ENCODE data around the gene KAT2A. TPM values are rescaled to one million over a fixed set of nuclear protein-coding genes. Genes with fewer than 3 reads are reported as not detected.

The KAT2A gene
- total RNA-seq, 1 donor from 2014 or later, result 45.3 TPM

DNA sequence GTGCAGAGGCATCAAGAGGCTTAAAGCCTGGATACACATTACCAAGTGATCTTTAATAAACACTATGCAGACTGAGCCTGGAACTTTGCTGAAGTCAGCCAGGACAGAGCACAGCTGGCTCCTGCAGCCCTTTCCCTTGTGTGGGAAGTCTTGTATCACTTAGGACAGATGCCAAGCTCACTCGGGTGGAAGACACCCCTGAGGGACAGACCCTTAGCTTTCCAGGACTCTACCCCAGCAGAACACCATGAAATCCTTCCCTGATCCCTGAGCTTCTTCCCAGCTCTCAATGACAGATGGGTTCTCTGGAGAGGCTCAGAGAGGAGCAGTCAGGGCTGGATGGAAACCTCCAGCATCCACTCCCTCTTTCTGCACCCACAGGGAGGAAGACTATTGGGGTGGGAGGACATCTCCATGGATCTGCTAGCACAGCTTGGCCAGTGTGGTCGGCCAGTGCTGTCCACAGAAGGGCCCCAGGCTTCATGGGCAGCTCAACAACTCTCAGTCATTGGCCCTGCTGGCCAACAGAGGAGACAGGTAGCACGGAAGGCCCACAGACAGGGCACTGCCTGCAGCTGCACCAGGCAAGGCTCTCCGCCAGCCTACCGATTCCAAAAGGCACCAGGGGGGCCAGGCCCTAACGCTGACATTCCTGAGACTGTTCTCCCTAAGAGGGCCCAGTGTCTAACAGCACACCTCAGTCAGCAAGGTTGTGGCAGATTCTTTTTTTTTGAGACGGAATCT is 17.8 kb upstream of the KAT2A start:
- Histone ChIP-seq H3K4me3 (no peak overlapping the region), H3K9me3 (no peaks in the 10 kb centered on the region), H3K27me3 (no peaks in the 10 kb centered on the region), H3K4me1 (peaks cover 69% of the 10 kb centered on the region), H3K27ac (peak overlapping the region; percentile 42), H3K36me3 (peaks cover 39% of the 10 kb centered on the region)
- TF ChIP-seq, protein P1, sequence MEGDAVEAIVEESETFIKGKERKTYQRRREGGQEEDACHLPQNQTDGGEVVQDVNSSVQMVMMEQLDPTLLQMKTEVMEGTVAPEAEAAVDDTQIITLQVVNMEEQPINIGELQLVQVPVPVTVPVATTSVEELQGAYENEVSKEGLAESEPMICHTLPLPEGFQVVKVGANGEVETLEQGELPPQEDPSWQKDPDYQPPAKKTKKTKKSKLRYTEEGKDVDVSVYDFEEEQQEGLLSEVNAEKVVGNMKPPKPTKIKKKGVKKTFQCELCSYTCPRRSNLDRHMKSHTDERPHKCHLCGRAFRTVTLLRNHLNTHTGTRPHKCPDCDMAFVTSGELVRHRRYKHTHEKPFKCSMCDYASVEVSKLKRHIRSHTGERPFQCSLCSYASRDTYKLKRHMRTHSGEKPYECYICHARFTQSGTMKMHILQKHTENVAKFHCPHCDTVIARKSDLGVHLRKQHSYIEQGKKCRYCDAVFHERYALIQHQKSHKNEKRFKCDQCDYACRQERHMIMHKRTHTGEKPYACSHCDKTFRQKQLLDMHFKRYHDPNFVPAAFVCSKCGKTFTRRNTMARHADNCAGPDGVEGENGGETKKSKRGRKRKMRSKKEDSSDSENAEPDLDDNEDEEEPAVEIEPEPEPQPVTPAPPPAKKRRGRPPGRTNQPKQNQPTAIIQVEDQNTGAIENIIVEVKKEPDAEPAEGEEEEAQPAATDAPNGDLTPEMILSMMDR (IDR thresholded peaks at IDR 0.05), result no peak
- ATAC-seq, result no peak
- DNase-seq, result no peak
- intact Hi-C loops (cut with DNase I), result no loop called here

DNA sequence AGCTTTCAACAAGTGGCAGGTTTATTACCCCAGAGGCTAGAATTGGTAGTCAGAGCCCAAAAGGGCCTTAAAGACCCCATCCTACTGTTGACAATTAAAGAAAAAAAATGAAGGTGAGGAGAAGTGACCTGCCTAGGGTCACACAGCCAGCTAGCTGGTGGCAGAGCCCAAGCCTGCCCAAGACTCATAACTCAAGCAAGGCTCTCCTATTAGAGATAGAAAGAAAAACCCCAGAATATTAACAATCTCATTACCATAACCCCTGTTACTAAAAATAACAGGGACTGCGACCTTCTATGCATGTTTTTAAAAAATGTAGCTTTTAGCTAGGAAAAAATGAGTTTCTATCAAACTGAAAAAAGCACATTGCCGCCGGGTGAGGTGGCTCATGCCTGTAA is 15.5 kb upstream of the KAT2A start:
- no peaks in the 10 kb centered on the region for H3K9me3 ChIP-seq

DNA sequence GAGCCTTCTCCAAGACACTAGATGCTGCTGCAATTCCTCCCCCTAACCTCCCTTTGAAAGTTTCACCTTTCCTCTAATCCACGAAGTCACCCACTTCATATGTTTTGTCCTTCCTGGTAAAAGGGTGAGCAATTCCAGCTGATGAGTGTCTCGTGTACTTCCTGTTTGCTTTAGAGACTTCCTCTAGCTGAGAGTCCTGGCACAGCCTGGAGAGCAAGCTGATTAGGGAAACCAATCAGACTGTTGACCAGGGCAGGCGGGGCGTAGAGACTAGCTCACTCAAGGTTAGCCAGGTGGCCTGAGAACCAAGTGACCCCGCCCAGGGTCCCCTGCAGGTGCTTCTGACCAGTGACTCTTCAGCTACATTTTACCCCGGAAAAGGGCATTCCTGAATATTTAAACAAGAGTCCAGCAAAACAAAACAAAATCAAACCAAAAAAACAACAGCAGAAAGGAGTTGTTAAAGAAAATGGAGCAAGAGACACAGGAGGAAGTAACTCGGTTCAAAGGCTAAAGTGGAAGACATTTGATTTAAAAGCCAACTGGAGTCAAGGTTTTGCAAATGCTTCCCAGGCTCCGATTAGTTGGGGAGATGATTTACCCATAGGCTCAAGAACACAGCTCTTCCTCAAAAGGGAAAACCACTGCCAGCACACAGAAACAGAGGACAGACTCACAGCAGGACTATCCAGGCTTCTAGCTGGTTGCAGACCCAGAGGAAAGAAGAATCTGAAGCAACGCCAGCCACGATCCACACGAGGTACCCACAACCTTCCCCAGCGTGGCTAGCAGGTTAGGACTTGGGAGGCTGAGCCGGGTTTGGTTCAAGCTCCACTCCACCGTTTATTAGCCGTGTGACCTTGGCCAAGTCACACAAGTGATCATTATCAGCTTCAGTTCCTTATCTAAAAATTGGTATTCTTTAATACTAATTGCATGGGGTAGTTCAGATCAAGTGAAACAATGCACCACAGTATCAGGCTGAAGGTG is 14.8 kb upstream of the KAT2A start:
- TF ChIP-seq, protein P1 (IDR thresholded peaks at IDR 0.05), result no peak
- Histone ChIP-seq H3K36me3 (peaks cover 13% of the 10 kb centered on the region), H3K27ac (peak overlapping the region; percentile 80), H3K9me3 (no peaks in the 10 kb centered on the region), H3K4me3 (peak overlapping the region; percentile 34), H3K4me1 (peaks cover 78% of the 10 kb centered on the region), H3K27me3 (no peaks in the 10 kb centered on the region)
- intact Hi-C loops (cut with DNase I), result no loop called here
- ATAC-seq, result peak; percentile 92
- DNase-seq, result peak; percentile 90

More for the DNA sequence above, 15.5 kb upstream of the KAT2A start:
- H3K36me3 ChIP-seq, result peaks cover 20% of the 10 kb centered on the region
- DNase-seq (no peak), ATAC-seq (no peak)
- peak overlapping the region; percentile 80 for H3K27ac ChIP-seq
- H3K4me1 ChIP-seq, result peaks cover 77% of the 10 kb centered on the region
- H3K4me3 ChIP-seq, result peak overlapping the region; percentile 34
- no peaks in the 10 kb centered on the region for H3K27me3 ChIP-seq
- TF ChIP-seq, protein P1 (IDR thresholded peaks at IDR 0.05), result no peak
- intact Hi-C loops (cut with DNase I), result no loop called here

DNA sequence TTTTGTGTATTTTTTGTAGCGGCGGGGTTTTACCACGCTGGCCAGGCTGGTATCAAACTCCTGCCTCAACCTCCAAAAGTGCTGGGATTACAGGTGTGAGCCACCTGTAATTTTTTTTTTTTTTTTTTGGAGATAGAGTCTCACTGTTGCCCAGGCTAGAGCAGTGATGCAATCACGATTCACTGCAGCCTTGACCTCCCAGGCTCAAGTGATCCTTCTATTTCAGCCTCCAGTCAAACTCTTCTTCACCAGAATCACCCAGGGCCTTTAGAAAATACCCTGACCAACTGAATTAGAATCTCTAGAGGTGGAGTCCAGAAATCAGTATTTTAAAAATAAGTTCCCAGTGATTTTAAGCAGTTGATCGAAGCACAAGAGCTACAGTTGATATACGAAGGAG is 14.0 kb upstream of the KAT2A start:
- Histone ChIP-seq H3K9me3 (no peaks in the 10 kb centered on the region), H3K27ac (peak overlapping the region; percentile 80), H3K27me3 (no peaks in the 10 kb centered on the region), H3K4me1 (peaks cover 86% of the 10 kb centered on the region), H3K4me3 (peak overlapping the region; percentile 6), H3K36me3 (peaks cover 11% of the 10 kb centered on the region)
- TF ChIP-seq, protein P1 (IDR thresholded peaks at IDR 0.05), result no peak
- ATAC-seq (no peak), DNase-seq (no peak)
- intact Hi-C loops (cut with DNase I), result no loop called here

DNA sequence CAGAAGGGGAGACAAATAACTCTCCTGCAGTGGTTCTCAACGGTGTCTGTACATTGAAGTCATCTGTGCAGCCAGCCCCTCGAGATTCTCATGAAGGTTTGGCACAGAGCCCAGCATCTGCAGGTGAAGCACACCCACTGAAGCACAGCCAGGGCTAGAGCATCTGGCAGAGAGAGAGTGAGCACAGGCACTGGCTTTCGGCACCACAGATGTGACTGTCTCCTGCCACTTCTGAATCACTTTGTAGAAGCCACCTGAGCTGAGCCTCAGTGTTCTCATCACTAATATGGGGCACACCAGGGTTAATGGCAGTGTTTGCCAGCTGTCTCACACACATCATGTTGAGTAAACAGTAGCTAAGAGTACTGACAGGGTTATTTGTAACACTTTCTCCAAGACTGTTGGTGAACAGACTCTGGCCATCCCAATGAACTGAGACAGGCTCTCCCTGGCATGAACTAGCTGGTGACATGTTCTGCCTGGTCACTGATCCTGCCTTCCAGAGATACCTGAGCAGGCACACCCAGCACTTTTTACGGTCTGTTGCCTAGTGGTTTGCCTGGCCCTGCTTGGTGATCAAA is 12.4 kb upstream of the KAT2A start:
- Histone ChIP-seq H3K4me3 (no peak overlapping the region), H3K9me3 (no peaks in the 10 kb centered on the region), H3K36me3 (peaks cover 27% of the 10 kb centered on the region), H3K27me3 (no peaks in the 10 kb centered on the region), H3K4me1 (peaks cover 90% of the 10 kb centered on the region), H3K27ac (peak overlapping the region; percentile 80)
- intact Hi-C loops (cut with DNase I), result no loop called here
- TF ChIP-seq, protein P1 (IDR thresholded peaks at IDR 0.05), result no peak
- no peak for ATAC-seq
- no peak for DNase-seq
